KOPT-K1 (cell line): ENCODE results near the gene IER5L.

Source experiments
- H3K27ac ChIP-seq: fragments of 200-600 bp; sonication (generic); 2 replicates; pipeline ENCODE4 v1.5.1; 2016; ENCODE audit warnings: antibody characterized with exemption, mild to moderate bottlenecking, low read depth, low read length; ENCODE audit not compliant: poor library complexity, severe bottlenecking
- H3K36me3 ChIP-seq: fragments of 200-600 bp; sonication (generic); 2 replicates; pipeline ENCODE4 v1.5.1; 2017; ENCODE audit warnings: antibody characterized with exemption, mild to moderate bottlenecking, low read length, moderate library complexity; ENCODE audit not compliant: insufficient read depth
- H3K9me3 ChIP-seq: fragments of 200-600 bp; sonication (generic); 2 replicates; pipeline ENCODE4 v1.5.1; 2017; ENCODE audit warnings: antibody characterized with exemption, low read length, mild to moderate bottlenecking; ENCODE audit not compliant: insufficient read depth, poor library complexity, severe bottlenecking

Gene IER5L

GRCh38 chr9:129143031-129143927, 34.8 kb downstream of the IER5L start:
- no peak overlapping the region for H3K27ac ChIP-seq

DNA sequence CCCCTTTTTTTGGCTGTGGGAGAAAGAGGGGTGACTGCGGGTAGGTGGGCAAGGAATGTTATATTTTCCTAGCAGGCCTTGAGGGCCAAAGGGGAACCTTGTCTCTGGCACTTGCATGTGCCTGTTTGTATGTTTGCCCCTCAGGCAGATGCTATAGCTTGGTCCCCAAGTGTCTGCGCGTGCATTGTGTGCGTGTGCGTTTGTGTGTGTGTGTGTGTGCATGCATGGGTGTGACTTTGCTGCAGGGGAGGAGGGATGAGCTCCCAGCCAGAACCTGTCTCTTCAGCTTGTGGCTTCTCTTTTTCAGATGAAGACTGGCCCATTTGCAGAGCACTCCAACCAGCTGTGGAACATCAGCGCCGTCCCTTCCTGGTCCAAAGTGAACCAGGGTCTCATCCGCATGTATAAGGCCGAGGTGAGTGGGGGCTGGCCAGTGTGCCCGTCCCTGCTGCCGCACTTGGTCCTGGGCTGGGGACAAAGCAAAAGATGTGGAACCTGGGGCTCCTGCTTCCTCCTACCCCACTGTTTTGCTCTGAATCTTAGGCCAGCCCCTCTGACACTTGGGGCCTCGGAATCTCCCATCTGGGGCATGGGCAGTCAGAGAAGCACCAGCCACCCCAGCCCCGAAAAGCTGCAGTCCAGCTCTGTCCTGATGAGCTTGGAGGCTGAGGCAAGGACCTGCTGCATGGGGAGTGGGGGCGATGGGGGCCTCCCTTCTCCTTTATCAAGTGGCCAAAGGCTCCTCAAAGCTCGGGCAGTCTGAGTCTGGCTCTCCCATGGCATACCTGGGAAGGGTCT, 35.7 kb downstream of the IER5L start:
- H3K36me3 ChIP-seq, result peaks cover 39% of the 10 kb centered on the region
- H3K27ac ChIP-seq, result no peak overlapping the region
- H3K9me3 ChIP-seq, result no peaks in the 10 kb centered on the region

More at GRCh38 chr9:129143031-129143927, 34.8 kb downstream of the IER5L start:
- Histone ChIP-seq H3K9me3 (no peaks in the 10 kb centered on the region), H3K36me3 (peaks cover 29% of the 10 kb centered on the region)

DNA sequence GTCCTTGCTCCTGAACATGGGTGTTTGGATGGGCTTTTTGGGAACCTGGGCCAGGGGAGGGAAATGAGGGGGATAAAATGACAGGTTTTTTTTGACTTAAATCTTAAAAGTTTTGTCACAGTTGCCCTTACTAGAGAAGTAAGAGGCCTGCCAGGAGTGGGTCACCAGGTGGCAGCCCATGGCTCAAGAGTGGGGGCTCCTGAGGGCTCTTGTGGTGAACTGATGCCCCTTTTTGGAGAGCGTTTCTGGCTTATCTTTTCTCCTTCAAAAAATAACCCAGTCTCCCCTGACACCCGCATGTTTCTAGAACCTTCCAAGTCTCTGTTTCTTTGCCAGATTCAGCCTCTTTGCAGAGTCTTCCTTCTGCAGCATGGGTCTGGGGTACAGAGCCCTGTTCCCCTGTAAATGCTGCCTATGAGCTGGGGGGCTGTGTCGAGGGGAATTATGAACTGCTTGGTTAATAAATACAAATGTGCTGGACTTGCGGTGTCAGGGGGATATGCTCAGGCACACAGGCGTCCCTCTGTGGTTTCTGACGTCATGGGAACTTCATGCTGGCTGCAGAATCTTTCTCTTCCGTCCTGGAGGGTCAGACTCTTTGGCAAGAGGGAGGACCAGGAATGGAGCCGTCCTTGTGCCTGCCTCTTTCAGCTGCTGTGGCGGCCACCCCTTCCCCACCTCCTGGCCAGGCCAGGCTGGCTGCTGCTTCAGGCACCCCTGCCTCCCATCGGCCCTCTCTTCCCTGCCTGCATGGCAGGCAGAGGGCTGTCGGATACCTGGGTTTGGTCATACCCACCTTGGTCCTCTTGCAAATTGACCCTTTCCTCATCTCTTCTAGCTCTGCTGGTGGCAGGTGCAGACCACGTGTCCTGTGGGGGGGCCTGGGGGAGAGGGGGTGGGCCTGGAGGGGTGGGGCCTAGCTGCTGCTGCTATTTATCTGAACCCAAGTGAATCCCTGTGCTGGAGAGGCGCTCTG, 36.7 kb downstream of the IER5L start:
- H3K27ac ChIP-seq, result no peak overlapping the region
- H3K36me3 ChIP-seq, result peaks cover 48% of the 10 kb centered on the region
- H3K9me3 ChIP-seq, result no peaks in the 10 kb centered on the region

- H3K9me3 ChIP-seq, result no peaks in the 10 kb centered on the region
- H3K36me3 ChIP-seq, result peaks cover 51% of the 10 kb centered on the region
- no peak overlapping the region for H3K27ac ChIP-seq
These were observed 37.5 kb downstream of the IER5L start for GRCh38 chr9:129140397-129141065.

- H3K36me3 ChIP-seq, result peaks cover 56% of the 10 kb centered on the region
- no peaks in the 10 kb centered on the region for H3K9me3 ChIP-seq
- H3K27ac ChIP-seq, result no peak overlapping the region
These were observed 38.1 kb downstream of the IER5L start for GRCh38 chr9:129139993-129140396.

DNA sequence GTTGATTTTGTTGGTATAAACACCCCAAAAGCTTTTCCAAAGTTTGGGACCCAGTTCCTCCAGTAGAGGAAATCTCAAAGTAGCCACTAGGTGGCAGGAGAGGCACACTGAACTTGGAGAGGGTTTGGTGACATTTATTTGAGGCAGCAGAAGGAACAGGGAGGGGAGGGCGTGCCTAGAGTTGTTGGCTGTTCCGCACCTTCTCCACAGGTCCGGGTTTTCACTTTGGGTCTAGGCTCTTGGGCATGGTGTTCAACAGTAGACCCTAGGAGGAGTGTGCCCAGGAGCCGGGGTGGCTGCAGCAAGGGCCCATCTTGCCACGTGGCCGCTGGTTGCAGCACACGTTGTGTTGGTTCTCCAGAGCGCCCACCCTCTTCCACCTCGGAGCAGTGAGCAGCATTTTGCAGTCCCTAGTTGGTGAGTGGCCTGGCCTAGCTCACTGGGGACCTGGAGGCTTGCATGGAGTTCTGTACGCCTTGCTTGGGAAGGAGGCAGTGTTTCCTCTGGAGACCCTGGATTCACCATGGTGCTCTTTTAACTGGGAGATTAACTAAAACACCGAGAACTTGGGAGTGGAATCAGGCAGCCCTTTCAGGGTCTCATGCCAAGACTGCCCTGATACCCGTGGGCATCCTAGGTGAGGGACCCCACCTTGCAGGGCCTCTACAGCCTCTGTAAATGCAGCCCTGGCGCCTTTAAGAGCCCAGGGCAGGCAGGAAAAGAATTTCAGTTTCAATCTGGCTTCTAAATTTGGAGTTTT, 38.6 kb downstream of the IER5L start:
- Histone ChIP-seq H3K36me3 (peaks cover 61% of the 10 kb centered on the region), H3K27ac (no peak overlapping the region), H3K9me3 (no peaks in the 10 kb centered on the region)

DNA sequence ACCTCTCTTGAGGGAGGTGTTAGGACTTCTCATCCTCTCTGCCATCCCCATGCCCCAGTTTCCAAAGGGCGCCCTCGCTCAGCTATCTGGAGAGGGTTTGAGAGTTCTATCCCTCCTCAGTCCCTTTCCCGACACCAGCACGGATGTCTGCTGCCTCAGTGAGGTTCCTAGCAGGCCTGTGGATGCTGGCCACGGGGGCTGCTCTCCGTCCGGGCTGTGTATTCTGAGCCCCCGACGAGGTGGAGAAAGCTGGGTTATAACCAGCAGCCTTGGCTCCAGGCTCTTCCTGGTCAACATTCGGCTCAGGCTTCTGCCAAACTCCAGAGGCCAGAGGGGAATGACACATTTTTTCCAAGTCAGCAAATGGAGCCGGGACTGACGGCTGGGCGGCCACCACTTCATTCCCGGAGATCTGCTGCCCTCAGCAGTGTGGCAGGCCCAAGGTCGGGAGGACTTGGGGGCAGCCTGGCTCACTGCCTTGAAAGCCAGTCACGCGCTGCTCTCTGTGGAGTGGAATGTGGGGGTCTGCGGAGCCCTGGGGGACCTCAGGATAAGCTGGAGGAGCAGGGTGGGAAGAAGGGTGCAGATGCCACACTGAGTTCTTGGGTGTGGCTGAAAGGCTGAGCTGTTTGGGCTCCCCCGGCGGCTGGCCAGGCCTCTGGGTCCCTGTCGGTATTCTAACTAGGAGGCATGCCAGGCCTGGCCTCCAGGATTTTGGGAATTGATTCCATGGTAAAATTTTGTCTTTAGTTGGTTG, 39.4 kb downstream of the IER5L start:
- H3K9me3 ChIP-seq, result no peaks in the 10 kb centered on the region
- H3K27ac ChIP-seq, result no peak overlapping the region
- peaks cover 62% of the 10 kb centered on the region for H3K36me3 ChIP-seq

DNA sequence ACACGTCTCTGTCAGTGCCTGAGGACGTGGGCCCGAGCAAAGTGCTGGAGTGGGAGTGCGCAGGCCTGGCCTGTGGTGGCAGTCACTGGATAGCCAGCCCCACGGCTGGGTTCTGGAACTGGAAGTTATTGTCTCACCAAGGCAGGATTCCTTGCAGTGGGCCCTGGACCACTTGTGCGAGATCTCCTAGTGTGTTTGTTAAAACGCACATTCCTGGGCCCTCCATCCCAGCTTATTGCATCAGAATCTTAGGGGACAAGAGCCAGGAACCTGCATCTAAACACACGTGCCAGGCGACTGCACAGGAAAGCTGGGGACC, 40.0 kb downstream of the IER5L start:
- Histone ChIP-seq H3K36me3 (peaks cover 62% of the 10 kb centered on the region), H3K27ac (no peak overlapping the region)

DNA sequence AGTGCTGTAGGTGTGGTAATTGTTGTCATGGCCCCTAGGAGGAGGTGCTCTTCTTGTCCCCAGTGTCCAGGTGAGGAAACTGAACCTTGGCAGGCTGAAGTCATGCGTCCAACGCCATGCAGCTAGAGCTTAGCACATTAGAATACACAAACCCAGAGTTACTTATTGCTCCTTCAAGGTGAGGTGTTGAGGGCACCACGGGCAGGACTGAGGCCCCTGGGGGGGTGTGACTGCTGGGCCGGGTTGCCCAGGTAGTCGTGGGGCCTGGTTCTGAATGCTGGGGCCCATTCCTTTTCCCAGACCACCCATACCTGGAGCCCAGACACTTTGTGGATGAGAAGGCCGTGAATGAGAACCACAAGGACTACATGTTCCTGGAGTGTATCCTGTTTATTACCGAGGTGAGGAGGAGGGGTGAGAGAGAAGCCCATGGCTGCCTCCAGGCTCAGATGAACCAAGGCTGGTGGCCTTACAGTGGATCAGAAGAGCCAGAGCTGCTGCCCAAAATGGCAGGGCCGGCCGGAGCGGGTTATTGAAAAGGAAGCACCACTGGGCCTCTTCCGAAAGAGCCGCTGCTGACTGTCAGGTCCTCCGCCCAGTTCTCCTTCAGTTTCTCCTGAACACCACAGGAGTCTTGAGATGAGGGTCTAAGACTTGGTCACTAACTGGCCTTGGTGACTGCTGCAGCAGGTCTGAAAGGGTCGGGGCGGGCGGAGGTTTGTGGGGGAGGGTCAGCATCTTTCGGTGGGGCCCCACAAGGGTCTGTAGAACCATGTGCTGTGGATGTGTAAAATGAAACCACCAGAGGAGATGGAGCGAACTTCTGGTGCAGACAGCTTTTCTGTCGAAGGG, 40.5 kb downstream of the IER5L start:
- Histone ChIP-seq H3K36me3 (peaks cover 62% of the 10 kb centered on the region), H3K27ac (no peak overlapping the region)

More for the DNA sequence above, 40.0 kb downstream of the IER5L start:
- H3K9me3 ChIP-seq, result no peaks in the 10 kb centered on the region

GRCh38 chr9:129136446-129137035, 41.5 kb downstream of the IER5L start:
- H3K9me3 ChIP-seq, result no peaks in the 10 kb centered on the region
- H3K36me3 ChIP-seq, result peaks cover 59% of the 10 kb centered on the region
- no peak overlapping the region for H3K27ac ChIP-seq

More for the DNA sequence above, 40.5 kb downstream of the IER5L start:
- no peaks in the 10 kb centered on the region for H3K9me3 ChIP-seq

GRCh38 chr9:129135476-129135875, 42.6 kb downstream of the IER5L start:
- Histone ChIP-seq H3K36me3 (peaks cover 70% of the 10 kb centered on the region), H3K27ac (no peak overlapping the region), H3K9me3 (no peaks in the 10 kb centered on the region)

GRCh38 chr9:129133082-129133481, 45.0 kb downstream of the IER5L start:
- H3K36me3 ChIP-seq, result peaks cover 79% of the 10 kb centered on the region
- no peak overlapping the region for H3K27ac ChIP-seq
- no peaks in the 10 kb centered on the region for H3K9me3 ChIP-seq
